NCI-H2227 (cell line): ENCODE measurements around the gene GNG3.

Source experiments
- DNase-seq: peaks from one replicate; lab custom pipeline; 2025; ENCODE audit not compliant: unreplicated experiment; lab: John Stamatoyannopoulos, UW

Gene GNG3

DNA sequence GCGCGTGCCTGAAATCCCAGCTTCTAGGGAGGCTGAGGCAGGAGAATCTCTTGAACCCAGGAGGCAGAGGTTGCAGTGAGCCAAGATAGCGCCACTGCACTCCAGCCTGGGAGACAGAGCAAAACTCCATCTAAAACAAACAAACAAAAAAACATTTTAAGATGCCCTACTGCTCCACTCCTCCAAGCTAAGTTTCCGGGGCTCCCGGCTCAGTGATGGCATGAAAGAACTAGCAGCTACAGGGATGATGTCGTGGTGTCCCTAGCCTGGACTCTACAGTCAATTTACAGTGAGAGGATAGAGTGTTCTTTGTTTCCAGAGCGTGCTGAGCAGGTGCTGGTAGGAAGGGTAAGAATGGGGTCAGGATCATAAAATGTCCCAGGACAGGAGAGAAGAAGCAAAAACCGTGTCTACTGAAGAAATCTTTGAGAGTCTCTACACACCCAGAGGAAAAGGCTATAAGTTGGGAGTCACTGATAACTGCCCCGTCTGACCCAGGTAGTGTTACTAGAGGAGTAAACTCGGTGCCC is 47.7 kb downstream of the GNG3 start:
- DNase-seq = no peak

GRCh38 chr11:62757846-62758788 is 50.6 kb downstream of the GNG3 start:
- no peak for DNase-seq
